ENCODE measurements around the gene BRD3OS. TPM values are rescaled to one million over a fixed set of nuclear protein-coding genes. Genes with fewer than 3 reads are reported as not detected.
A peak's percentile ranks its signal among the peaks of the same experiment; 100 is the strongest.

The BRD3OS gene, protein sequence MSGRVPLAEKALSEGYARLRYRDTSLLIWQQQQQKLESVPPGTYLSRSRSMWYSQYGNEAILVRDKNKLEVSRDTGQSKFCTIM
- 12.4 and 21.6 TPM in 2 replicates for total RNA-seq (2014; rRNA removed; shearing (Covaris generic))
- total RNA-seq (2022), result 13.7 and 16.4 TPM in 2 replicates
- percentile 46 among the genes with signal in this experiment for Bru-seq, nascent RNA
- percentile 53 among the genes with signal in this experiment for BruChase-seq, experiment 1, labeled RNA remaining after a 6-hour chase
- BruChase-seq, experiment 2, labeled RNA remaining after a 2-hour chase, result percentile 57 among the genes with signal in this experiment
- long read RNA-seq, full-length matches to known transcripts, result 9 of 37 reads
- long read RNA-seq, partial matches to known transcripts, result 2 of 37 reads
- long read RNA-seq, other reads (novel, unspliced or antisense), result 26 of 37 reads

DNA sequence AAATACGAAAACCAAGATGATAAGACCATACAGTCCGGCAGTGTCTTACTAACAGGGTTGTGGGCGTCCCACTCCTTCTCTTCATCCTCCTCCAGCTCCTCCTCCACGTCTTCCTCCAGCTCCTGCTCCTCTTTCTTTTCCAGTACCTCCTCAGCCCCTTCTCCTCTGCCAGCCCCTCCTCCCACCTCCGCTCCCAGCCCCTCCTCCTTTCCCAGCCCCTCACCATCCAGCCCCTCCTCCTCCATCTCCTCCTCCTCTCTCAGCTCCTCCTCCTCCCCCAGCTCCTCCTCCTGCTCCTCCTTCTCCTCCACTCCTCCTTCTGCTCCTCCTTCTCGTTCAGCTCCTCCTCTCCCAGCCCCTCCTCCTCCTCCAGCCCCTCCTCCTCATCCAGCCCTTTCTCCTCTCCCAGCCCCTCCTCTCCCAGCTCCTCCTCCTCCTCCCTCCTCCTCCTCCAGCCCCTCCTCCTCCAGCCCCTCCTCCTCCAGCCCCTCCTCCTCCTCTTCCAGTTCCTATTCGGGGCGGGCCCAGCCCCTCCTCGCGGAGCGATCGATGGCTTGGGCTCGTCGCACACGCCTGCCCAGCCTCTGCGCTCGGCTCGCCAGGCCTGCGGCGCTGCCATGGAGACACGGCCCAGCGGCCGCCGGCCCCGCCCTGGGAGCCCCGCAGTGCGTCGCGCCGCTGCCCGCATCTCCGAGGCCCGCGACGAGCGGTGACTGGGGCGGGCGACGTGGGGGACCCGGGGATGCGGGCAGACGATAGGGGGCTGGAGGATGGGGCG, at the start of gene BRD3OS:
TSS of gene BRD3OS (plus strand) at position 654 of the 778 bp plus-strand sequence. CDS start 1,267 bp downstream, outside the sequence.
- Histone ChIP-seq H3K9me3 (ENCODE audit: low read length) (no peaks in the 10 kb centered on the region), H3K9me2 (ENCODE audit: insufficient read depth, low read length) (no peaks in the 10 kb centered on the region), H2AFZ (ENCODE audit: low read length) (peak within 1 kb of the TSS; percentile 69), H4K20me1 (ENCODE audit: insufficient read depth, low read length) (no peaks in the 10 kb centered on the region), H3K27ac (ENCODE audit: low read depth, low read length, poor library complexity, severe bottlenecking) (peak within 1 kb of the TSS; percentile 54), H3K4me1 (ENCODE audit: insufficient read depth, low read length, poor library complexity, severe bottlenecking) (peaks cover 12% of the 10 kb centered on the region), H3K36me3 (ENCODE audit: insufficient read depth, low read length) (peaks cover 8% of the 10 kb centered on the region; the same call in 1 of the 2 replicates), H3K4me3 (ENCODE audit: low read depth, low read length, poor library complexity, severe bottlenecking) (peak within 1 kb of the TSS; percentile 83), H3K79me2 (ENCODE audit: insufficient read depth, low read depth, low read length) (no peaks in the 10 kb centered on the region), H3K4me2 (ENCODE audit: low read length) (peak within 1 kb of the TSS; percentile 73)
- POLR2A ChIA-PET, result interaction anchor here (0.6 to 1.2 kb wide), 8 partner anchors 21 to 298 kb away, joined by 3 to 6 read pairs (median 4); no protein-coding TSS in a partner anchor
- CTCF ChIA-PET (ENCODE audit: unreplicated experiment), result interaction anchor here (0.6 to 1.6 kb wide), 5 partner anchors 26 to 1506 kb away, joined by 3 to 8 read pairs (median 3); no protein-coding TSS in a partner anchor
- TF ChIP-seq EZH2phosphoT487 (IDR thresholded peaks at IDR 0.05; ENCODE audit: borderline replicate concordance, low read depth, low read length), result no peak
- TF ChIP-seq, protein P1, sequence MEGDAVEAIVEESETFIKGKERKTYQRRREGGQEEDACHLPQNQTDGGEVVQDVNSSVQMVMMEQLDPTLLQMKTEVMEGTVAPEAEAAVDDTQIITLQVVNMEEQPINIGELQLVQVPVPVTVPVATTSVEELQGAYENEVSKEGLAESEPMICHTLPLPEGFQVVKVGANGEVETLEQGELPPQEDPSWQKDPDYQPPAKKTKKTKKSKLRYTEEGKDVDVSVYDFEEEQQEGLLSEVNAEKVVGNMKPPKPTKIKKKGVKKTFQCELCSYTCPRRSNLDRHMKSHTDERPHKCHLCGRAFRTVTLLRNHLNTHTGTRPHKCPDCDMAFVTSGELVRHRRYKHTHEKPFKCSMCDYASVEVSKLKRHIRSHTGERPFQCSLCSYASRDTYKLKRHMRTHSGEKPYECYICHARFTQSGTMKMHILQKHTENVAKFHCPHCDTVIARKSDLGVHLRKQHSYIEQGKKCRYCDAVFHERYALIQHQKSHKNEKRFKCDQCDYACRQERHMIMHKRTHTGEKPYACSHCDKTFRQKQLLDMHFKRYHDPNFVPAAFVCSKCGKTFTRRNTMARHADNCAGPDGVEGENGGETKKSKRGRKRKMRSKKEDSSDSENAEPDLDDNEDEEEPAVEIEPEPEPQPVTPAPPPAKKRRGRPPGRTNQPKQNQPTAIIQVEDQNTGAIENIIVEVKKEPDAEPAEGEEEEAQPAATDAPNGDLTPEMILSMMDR (conservative IDR thresholded peaks at IDR 0.05; ENCODE audit: low read length), result no peak
- intact Hi-C loops (cut with micrococcal nuclease; ENCODE audit: unreplicated experiment), result loop anchor here (5.0 kb wide), 2 partner anchors 42 to 112 kb away; partner anchors contain the start of genes BRD3 and WDR5
- BruUV-seq (replicated peaks), result no TSS peak
- DNase-seq (ENCODE audit: low spot score), result peak; percentile 98

DNA sequence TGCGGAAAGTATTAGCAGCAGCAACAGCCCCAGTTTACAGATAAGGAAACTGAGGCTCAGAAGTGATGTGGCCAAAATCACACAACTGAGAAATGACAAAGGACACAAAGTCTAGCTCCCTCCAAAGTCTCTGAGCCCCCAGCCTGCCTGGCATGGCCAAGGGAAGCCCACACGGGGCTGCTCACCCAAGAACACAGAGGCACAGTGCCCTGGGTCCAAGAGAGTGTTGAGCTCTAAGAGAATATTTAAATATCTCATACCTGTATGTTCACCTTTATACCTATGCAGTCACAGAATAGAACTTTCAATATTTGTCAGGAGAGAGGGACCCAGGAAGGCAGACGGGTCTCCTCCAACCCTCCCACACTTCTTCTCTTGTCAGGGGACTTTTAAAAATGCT, 49.8 kb upstream of the BRD3OS start:
- Histone ChIP-seq H3K36me3 (ENCODE audit: insufficient read depth, low read length) (no peaks in the 10 kb centered on the region), H3K9me3 (ENCODE audit: low read length) (no peaks in the 10 kb centered on the region), H3K9me2 (ENCODE audit: insufficient read depth, low read length) (no peaks in the 10 kb centered on the region), H2AFZ (ENCODE audit: low read length) (no peak overlapping the region), H3K79me2 (ENCODE audit: insufficient read depth, low read depth, low read length) (no peaks in the 10 kb centered on the region; the same call in 1 of the 2 replicates), H3K27ac (ENCODE audit: low read depth, low read length, poor library complexity, severe bottlenecking) (no peak overlapping the region), H3K4me3 (ENCODE audit: low read depth, low read length, poor library complexity, severe bottlenecking) (no peak overlapping the region), H3K4me1 (ENCODE audit: insufficient read depth, low read length, poor library complexity, severe bottlenecking) (peaks cover 44% of the 10 kb centered on the region), H4K20me1 (ENCODE audit: insufficient read depth, low read length) (peaks cover 6% of the 10 kb centered on the region; the same call in 1 of the 2 replicates), H3K4me2 (ENCODE audit: low read length) (no peak overlapping the region)
- ChIA-PET POLR2A (no interaction called here), CTCF (ENCODE audit: unreplicated experiment) (no interaction called here)
- no TSS peak for BruUV-seq (replicated peaks)
- no peak for DNase-seq (ENCODE audit: low spot score)
- TF ChIP-seq, protein P1 (conservative IDR thresholded peaks at IDR 0.05; ENCODE audit: low read length), result no peak
- TF ChIP-seq EZH2phosphoT487 (IDR thresholded peaks at IDR 0.05; ENCODE audit: borderline replicate concordance, low read depth, low read length), result no peak
- intact Hi-C loops (cut with micrococcal nuclease; ENCODE audit: unreplicated experiment), result no loop called here

Measured in OCI-LY7 (cell line).